ENCODE results near the gene SLC39A12. TPM values are rescaled to one million over a fixed set of nuclear protein-coding genes. Genes with fewer than 3 reads are reported as not detected.

SLC39A12 gene
- total RNA-seq, 4 donors from 2014 or later, result not detected

DNA sequence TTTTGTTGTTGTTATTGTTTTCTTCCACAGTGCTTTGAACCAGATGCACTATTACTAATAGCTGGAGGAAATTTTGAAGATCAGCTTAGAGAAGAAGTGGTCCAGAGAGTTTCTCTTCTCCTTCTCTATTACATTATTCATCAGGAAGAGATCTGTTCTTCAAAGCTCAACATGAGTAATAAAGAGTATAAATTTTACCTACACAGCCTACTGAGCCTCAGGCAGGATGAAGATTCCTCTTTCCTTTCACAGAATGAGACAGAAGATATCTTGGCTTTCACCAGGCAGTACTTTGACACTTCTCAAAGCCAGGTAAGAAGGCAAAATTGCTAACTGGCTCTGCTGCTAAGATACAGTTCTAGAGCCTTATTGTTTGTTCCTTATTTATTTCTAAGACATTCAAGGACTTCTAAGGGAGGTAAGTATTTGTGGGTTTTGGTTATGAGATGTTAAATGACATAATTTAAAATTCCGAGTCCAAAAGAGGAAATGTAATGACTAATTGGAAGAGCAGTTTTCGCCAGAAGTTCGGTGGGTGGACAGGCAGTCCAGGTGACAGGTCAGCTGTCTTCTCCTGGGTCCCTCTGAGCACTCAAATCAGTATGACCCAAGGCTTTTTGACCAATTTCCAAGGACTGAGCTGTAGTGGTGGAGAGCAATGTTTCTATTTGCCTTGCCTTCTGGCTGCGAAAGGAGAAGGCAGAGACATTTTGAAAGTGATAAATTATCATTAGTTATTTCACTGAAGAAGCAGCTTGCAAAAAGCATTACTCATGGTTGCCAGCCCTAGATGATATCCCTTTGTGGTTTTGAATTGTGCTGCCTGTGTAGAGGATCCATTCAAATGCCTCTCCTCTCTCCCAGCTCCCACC lies 10.1 kb downstream of the SLC39A12 start:
- H3K36me3 ChIP-seq, result no peaks in the 10 kb centered on the region
- no peaks in the 10 kb centered on the region for H3K4me1 ChIP-seq
- peaks cover 0 to 9% (median 0%) of the 10 kb centered on the region in 3 donors for H3K9me3 ChIP-seq
- WGBS, 2 donors, result 38 to 56% methylated on average over 4 of the region's 4 CpGs
- DNase-seq, result no peak
- no peak overlapping the region for H3K4me3 ChIP-seq
- TF ChIP-seq, protein P1, sequence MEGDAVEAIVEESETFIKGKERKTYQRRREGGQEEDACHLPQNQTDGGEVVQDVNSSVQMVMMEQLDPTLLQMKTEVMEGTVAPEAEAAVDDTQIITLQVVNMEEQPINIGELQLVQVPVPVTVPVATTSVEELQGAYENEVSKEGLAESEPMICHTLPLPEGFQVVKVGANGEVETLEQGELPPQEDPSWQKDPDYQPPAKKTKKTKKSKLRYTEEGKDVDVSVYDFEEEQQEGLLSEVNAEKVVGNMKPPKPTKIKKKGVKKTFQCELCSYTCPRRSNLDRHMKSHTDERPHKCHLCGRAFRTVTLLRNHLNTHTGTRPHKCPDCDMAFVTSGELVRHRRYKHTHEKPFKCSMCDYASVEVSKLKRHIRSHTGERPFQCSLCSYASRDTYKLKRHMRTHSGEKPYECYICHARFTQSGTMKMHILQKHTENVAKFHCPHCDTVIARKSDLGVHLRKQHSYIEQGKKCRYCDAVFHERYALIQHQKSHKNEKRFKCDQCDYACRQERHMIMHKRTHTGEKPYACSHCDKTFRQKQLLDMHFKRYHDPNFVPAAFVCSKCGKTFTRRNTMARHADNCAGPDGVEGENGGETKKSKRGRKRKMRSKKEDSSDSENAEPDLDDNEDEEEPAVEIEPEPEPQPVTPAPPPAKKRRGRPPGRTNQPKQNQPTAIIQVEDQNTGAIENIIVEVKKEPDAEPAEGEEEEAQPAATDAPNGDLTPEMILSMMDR (IDR thresholded peaks at IDR 0.05), result no peak
- TF ChIP-seq POLR2A (IDR thresholded peaks at IDR 0.05), result no peak
- H3K27me3 ChIP-seq, result no peaks in the 10 kb centered on the region
- no peak overlapping the region for H3K27ac ChIP-seq
- intact Hi-C loops (cut with DNase I), result no loop called here

DNA sequence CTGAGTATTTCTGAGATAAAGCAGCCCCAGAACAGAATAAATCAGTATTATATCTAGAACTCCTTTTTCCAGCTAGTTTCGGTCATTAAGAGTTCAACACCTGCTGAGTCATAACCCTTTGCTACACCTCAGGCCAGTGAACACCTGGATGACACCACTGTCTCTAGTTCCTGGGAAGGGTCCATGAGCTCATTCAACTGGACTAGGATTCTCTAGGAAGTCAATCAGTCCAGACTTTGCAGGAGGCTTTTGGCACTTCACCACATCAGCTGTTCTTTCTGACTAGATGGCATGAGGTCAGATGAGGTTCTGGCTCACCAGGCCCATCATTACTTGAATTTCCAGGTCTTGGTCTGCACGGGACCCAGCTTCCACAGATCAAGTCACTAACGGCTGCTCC lies 11.7 kb downstream of the SLC39A12 start:
- no peak for DNase-seq
- H3K27me3 ChIP-seq, result no peaks in the 10 kb centered on the region
- H3K27ac ChIP-seq, result no peak overlapping the region
- peaks cover 0 to 9% (median 0%) of the 10 kb centered on the region in 3 donors for H3K9me3 ChIP-seq
- no peaks in the 10 kb centered on the region for H3K36me3 ChIP-seq
- intact Hi-C loops (cut with DNase I), result no loop called here
- no peak overlapping the region for H3K4me3 ChIP-seq
- no peak for TF ChIP-seq POLR2A (IDR thresholded peaks at IDR 0.05)
- TF ChIP-seq, protein P1 (IDR thresholded peaks at IDR 0.05), result no peak
- H3K4me1 ChIP-seq, result no peaks in the 10 kb centered on the region
- WGBS, 2 donors, result 63 to 78% methylated on average over 3 of the region's 3 CpGs

DNA sequence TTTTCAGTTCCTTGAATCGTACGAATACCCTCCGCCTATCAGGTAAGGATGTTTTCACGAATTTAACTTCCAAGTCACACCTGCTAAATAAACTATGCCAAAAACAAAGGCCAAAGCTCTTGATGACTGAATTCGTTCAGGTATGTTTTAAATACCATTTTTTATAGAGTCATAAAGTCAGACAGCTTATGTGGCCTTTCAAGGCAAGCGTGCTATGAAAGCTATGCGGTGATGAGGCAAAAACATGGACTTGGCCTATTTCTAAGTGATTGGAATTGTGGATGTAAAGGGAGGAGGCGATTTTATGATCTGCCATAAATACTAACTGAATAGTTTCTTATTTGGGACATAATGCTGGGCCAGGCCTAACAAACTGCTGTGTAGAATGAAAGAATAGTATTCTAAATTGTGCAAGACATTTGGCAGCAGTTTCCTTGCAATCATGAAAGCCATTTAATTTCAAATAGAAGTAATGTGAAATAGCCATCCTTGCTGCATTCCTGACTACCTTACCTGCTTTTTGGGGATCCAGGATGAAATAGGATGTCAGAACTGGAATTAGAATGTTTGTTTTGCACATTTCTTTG lies 14.0 kb downstream of the SLC39A12 start:
- 71 to 73% methylated on average over 8 of the region's 8 CpGs for WGBS, 2 donors
- intact Hi-C loops (cut with DNase I), result no loop called here
- TF ChIP-seq, protein P1 (IDR thresholded peaks at IDR 0.05), result no peak
- TF ChIP-seq POLR2A (IDR thresholded peaks at IDR 0.05), result no peak
- no peak for DNase-seq
- Histone ChIP-seq H3K36me3 (no peaks in the 10 kb centered on the region), H3K4me1 (no peaks in the 10 kb centered on the region), H3K4me3 (no peak overlapping the region), H3K27ac (no peak overlapping the region), H3K27me3 (no peaks in the 10 kb centered on the region), H3K9me3 (no peaks in the 10 kb centered on the region)

DNA sequence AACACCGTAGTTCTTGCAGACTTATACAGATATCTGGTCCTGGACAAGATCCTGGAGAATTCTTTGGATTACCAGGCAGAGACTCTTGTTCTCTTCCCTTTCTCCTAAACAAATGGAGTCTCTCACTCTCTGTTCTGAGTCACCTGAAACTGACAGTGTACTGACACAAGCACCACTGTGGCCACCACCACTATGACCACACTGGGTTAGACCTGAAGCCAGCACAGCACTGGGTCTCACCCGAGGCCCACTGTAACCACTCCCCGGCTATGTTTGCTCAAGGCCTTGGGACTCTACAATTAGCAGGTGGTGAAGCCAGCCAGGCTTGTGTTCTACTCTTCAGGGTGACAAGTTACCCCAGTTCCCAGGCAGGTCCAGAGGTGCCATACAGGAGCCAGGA lies 22.8 kb downstream of the SLC39A12 start:
- TF ChIP-seq, protein P1 (IDR thresholded peaks at IDR 0.05), result no peak
- no peak for TF ChIP-seq POLR2A (IDR thresholded peaks at IDR 0.05)
- no peaks in the 10 kb centered on the region for H3K27me3 ChIP-seq
- intact Hi-C loops (cut with DNase I), result no loop called here
- H3K4me3 ChIP-seq, result no peak overlapping the region
- DNase-seq, result no peak
- H3K27ac ChIP-seq, result no peak overlapping the region
- H3K9me3 ChIP-seq, result no peaks in the 10 kb centered on the region
- H3K36me3 ChIP-seq, result no peaks in the 10 kb centered on the region
- H3K4me1 ChIP-seq, result no peaks in the 10 kb centered on the region
- WGBS, 2 donors, result 85 to 90% methylated on average over 3 of the region's 3 CpGs

DNA sequence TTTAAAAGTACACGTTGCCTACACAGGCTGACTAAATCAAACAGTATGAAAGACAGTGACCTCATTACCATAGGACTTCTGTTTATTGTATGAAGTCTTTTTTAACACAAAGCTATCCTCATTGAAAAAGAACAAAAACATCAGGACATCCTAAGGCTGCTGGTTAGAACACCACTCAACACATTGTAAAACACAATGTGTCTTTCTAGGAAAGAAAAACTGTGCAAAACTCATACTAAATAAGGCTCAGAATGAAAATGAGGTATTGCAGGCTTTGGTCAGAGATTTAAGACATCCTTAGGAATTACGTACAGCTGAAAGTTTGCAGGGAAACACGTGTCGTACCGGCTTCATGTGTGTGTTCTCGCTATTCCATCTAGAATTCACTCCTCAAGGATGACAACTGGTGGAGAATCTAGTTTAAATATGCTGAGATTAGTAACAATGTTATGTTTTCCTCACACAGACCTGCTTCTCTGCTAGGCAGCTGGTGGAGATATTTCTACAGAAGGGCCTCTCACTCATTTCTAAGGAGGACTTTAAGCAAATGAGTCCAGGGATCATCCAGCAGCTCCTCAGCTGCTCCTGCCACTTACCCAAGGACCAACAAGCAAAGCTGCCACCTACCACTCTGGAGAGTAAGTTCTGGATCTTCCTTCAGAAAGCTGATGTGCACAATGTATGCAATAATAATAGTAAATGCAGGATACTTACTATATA lies 29.3 kb downstream of the SLC39A12 start:
- H3K4me3 ChIP-seq, result no peak overlapping the region
- intact Hi-C loops (cut with DNase I), result no loop called here
- 67 to 68% methylated on average over 6 of the region's 6 CpGs for WGBS, 2 donors
- TF ChIP-seq, protein P1 (IDR thresholded peaks at IDR 0.05), result no peak
- no peak for TF ChIP-seq POLR2A (IDR thresholded peaks at IDR 0.05)
- H3K9me3 ChIP-seq, result no peaks in the 10 kb centered on the region
- no peaks in the 10 kb centered on the region for H3K36me3 ChIP-seq
- DNase-seq, result no peak
- H3K27me3 ChIP-seq, result no peaks in the 10 kb centered on the region
- H3K4me1 ChIP-seq, result no peaks in the 10 kb centered on the region
- H3K27ac ChIP-seq, result no peak overlapping the region

Measured in esophagus squamous epithelium (tissue), 5 donors.